MM.1S (cell line): ENCODE data around the gene MBOAT7.

ENCODE experiments used
- DNase-seq: peaks from one replicate; pipeline ENCODE4 v3.0.0-alpha.2; 2015
- H2AFZ ChIP-seq: fragments of 300-600 bp; sonication (generic); 2 replicates; pipeline ENCODE4 v1.6.0; 2016; ENCODE audit warnings: antibody characterized with exemption, low read length
- H3F3A ChIP-seq: fragments of 300-600 bp; sonication (generic); 2 replicates; pipeline ENCODE4 v1.6.1; 2016; ENCODE audit warnings: mild to moderate bottlenecking, antibody characterized with exemption, low read length, moderate library complexity, mixed read lengths; ENCODE audit not compliant: insufficient read depth
- H3K27ac ChIP-seq: fragments of 300-600 bp; sonication (generic); 2 replicates; pipeline ENCODE4 v1.5.1; 2016; ENCODE audit warnings: mild to moderate bottlenecking, low read length
- H3K27me3 ChIP-seq: fragments of 300-600 bp; sonication (generic); replicated peaks from 2 replicates; pipeline ENCODE4 v1.6.0; 2016; ENCODE audit warnings: low read length; ENCODE audit not compliant: insufficient read depth
- H3K36me3 ChIP-seq: fragments of 300-600 bp; sonication (generic); replicated peaks from 2 replicates; pipeline ENCODE4 v1.6.1; 2016; ENCODE audit warnings: mild to moderate bottlenecking, low read length, mixed read lengths; ENCODE audit not compliant: insufficient read depth
- H3K4me1 ChIP-seq: fragments of 300-600 bp; sonication (generic); 2 replicates; pipeline ENCODE4 v1.6.1; 2016; ENCODE audit warnings: low read length, mixed read lengths
- H3K4me2 ChIP-seq: fragments of 300-600 bp; sonication (generic); 2 replicates; pipeline ENCODE4 v1.6.0; 2016; ENCODE audit warnings: low read depth, low read length
- H3K4me3 ChIP-seq: fragments of 300-600 bp; sonication (generic); 2 replicates; pipeline ENCODE4 v1.5.1; 2016; ENCODE audit warnings: low read length, mixed read lengths
- H3K79me2 ChIP-seq: fragments of 300-600 bp; sonication (generic); 2 replicates; pipeline ENCODE4 v1.6.1; 2016; ENCODE audit warnings: mixed run types, low read length, mixed read lengths
- H3K9ac ChIP-seq: fragments of 300-600 bp; sonication (generic); 2 replicates; pipeline ENCODE4 v1.6.1; 2016; ENCODE audit warnings: low read length, mixed read lengths
- H3K9me2 ChIP-seq: fragments of 300-600 bp; sonication (generic); replicated peaks from 2 replicates; pipeline ENCODE4 v1.6.1; 2016; ENCODE audit warnings: mild to moderate bottlenecking, low read length, mixed read lengths; ENCODE audit not compliant: insufficient read depth
- H3K9me3 ChIP-seq: fragments of 300-600 bp; sonication (generic); replicated peaks from 2 replicates; pipeline ENCODE4 v1.6.1; 2016; ENCODE audit warnings: mild to moderate bottlenecking, low read length, mixed read lengths; ENCODE audit not compliant: insufficient read depth
- H4K20me1 ChIP-seq: fragments of 300-600 bp; sonication (generic); 2 replicates; pipeline ENCODE4 v1.6.1; 2016; ENCODE audit warnings: mild to moderate bottlenecking, low read length, moderate library complexity, mixed read lengths; ENCODE audit not compliant: insufficient read depth
- CTCF ChIP-seq: fragments of 300-600 bp; sonication (generic); IDR thresholded peaks from 2 replicates; pipeline ENCODE4 v1.5.1; 2016; ENCODE audit warnings: antibody characterized with exemption, low read length, mixed read lengths
- EZH2 ChIP-seq: fragments of 300-600 bp; sonication (generic); optimal IDR thresholded peaks from 2 replicates; pipeline ENCODE3; 2017; ENCODE audit warnings: low read depth, mild to moderate bottlenecking, antibody characterized with exemption, low read length, mixed read lengths
- EZH2phosphoT487 ChIP-seq: fragments of 300-600 bp; sonication (generic); IDR thresholded peaks from 2 replicates; pipeline ENCODE4 v1.6.1; 2018; ENCODE audit warnings: antibody characterized with exemption, low read length

MBOAT7 gene

DNA sequence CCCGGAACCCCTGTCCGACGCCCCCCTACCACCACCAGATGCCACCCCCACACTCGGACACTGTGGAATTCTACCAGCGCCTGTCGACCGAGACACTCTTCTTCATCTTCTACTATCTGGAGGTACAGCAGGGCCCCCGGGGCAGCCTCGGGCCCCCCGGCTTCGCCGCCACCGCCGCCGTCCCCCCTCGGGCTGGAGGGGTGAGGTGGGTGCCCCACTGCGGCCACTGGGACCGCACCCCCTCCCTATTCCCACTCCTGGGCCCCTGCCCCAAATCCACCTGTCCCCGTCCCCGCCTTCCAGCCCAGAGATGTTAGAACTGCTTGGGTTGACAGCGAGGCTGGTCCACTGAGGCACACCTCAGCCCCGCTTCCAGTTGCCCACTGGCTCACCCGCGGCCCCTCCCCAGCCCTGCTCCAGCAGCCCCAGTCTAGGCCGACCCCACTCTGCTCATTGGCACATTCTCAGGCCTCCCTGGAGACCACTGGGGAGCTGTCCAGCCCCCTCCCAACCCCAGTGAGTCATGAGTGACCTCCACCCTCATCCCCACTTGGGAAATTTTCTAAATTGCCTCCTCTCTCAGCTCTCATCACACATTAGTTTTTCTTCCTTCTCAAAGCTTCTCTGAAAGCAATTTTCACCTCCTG, 36.4 kb downstream of the MBOAT7 start:
- Histone ChIP-seq H3K4me1 (peaks cover under 1% of the 10 kb centered on the region; the same call in 1 of the 2 replicates), H3K4me2 (no peak overlapping the region), H3K27ac (no peak overlapping the region), H3K9ac (no peak overlapping the region), H3K79me2 (peaks cover 13% of the 10 kb centered on the region), H3K36me3 (peaks cover 8% of the 10 kb centered on the region), H3K9me2 (no peaks in the 10 kb centered on the region), H3F3A (peaks cover 13% of the 10 kb centered on the region; the same call in 1 of the 2 replicates), H2AFZ (no peak overlapping the region), H3K9me3 (no peaks in the 10 kb centered on the region), H4K20me1 (no peaks in the 10 kb centered on the region), H3K4me3 (no peak overlapping the region), H3K27me3 (no peaks in the 10 kb centered on the region)
- no peak for DNase-seq
- TF ChIP-seq EZH2phosphoT487 (no peak), CTCF (no peak), EZH2 (no peak)

DNA sequence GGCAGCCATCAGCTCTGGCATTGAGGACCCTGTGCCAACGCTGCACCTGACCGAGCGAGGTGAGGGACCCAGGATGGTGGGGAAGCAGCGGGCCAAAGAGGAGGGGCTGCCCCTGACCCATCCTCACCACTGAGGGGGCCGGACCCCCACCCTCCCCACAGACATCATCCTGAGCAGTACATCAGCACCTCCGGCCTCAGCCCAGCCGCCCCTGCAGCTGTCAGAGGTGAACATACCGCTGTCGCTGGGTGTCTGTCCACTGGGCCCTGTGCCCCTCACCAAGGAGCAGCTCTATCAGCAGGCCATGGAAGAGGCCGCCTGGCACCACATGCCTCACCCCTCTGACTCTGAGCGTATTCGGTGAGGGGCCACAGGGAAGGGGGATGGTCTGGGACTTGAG, 37.1 kb downstream of the MBOAT7 start:
- H3K9me2 ChIP-seq, result no peaks in the 10 kb centered on the region
- peaks cover 10% of the 10 kb centered on the region for H3K79me2 ChIP-seq
- H3K36me3 ChIP-seq, result peaks cover 8% of the 10 kb centered on the region
- DNase-seq, result no peak
- H3F3A ChIP-seq, result 0 out of 2 replicates have a peak, but pooled peaks cover 11% of the 10 kb centered on the region
- no peaks in the 10 kb centered on the region for H4K20me1 ChIP-seq
- TF ChIP-seq EZH2phosphoT487 (no peak), EZH2 (no peak), CTCF (no peak)
- H3K9me3 ChIP-seq, result no peaks in the 10 kb centered on the region
- H3K4me1 ChIP-seq, result no peaks in the 10 kb centered on the region
- H2AFZ ChIP-seq, result no peak overlapping the region
- H3K27ac ChIP-seq, result no peak overlapping the region
- H3K27me3 ChIP-seq, result no peaks in the 10 kb centered on the region
- H3K9ac ChIP-seq, result no peak overlapping the region
- no peak overlapping the region for H3K4me2 ChIP-seq
- H3K4me3 ChIP-seq, result no peak overlapping the region

DNA sequence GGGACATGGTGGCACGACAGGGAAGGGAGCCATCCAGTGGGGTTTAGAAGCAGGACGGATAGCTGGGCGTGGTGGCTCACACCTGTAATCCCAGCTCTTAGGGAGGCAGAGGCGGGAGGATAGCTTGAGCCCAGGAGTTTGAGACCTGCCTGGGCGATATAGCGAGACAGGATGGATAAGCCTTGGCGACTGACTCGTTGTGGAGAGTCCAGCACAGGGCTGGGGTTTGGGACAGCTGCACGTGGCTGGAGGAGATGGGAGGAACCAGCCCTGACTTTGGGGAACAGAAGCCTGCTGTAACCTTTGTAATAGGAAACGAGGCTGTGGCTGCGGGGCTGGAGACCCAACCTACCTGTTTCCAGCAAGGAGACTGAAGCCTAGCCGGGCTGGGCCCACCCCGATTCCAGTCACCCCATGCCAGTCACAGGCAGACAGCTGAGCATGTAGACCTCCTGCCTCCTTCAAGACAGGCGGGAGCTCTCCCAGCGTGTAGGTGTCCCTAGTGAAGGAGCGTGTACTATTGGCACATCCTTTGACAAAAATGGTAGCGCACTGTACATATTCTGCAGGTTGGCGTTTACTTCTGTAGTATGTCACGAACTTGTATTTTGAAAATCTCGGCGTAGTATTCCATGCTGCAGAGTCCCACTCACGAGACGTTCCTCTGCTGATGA, 37.9 kb downstream of the MBOAT7 start:
- H2AFZ ChIP-seq, result no peak overlapping the region
- no peak for DNase-seq
- H3K4me2 ChIP-seq, result no peak overlapping the region
- no peak overlapping the region for H3K4me3 ChIP-seq
- H3F3A ChIP-seq, result 0 out of 2 replicates have a peak, but pooled peaks cover 11% of the 10 kb centered on the region
- no peaks in the 10 kb centered on the region for H3K9me3 ChIP-seq
- no peaks in the 10 kb centered on the region for H3K9me2 ChIP-seq
- H3K36me3 ChIP-seq, result peaks cover 11% of the 10 kb centered on the region
- H4K20me1 ChIP-seq, result no peaks in the 10 kb centered on the region
- H3K9ac ChIP-seq, result no peak overlapping the region
- peaks cover 6% of the 10 kb centered on the region; the same call in 1 of the 2 replicates for H3K79me2 ChIP-seq
- H3K27ac ChIP-seq, result no peak overlapping the region
- no peak for TF ChIP-seq EZH2
- TF ChIP-seq CTCF, result no peak
- no peak for TF ChIP-seq EZH2phosphoT487
- no peaks in the 10 kb centered on the region for H3K4me1 ChIP-seq
- H3K27me3 ChIP-seq, result no peaks in the 10 kb centered on the region
